Transverse colon (tissue), 4 donors: ENCODE results near the gene CLDN16. TPM values are rescaled to one million over a fixed set of nuclear protein-coding genes. Genes with fewer than 3 reads are reported as not detected.

Experiments
- DNase-seq: peaks from one replicate; pipeline ENCODE4 v3.0.0-alpha.2; 2019
- H3K27ac ChIP-seq, 4 donors: fragments of 200-600 bp; sonication (generic); 2 replicates each; pipeline ENCODE4 v1.5.1; 2016 to 2018; ENCODE audit warnings: inconsistent platforms in 4 of 4
- H3K27me3 ChIP-seq: fragments of 200-600 bp; sonication (generic); 2 replicates; pipeline ENCODE4 v1.5.1; 2017; ENCODE audit warnings: inconsistent platforms
- H3K36me3 ChIP-seq, 4 donors: fragments of 200-600 bp; sonication (generic); 2 replicates each; pipeline ENCODE4 v1.5.1; 2017 to 2019; ENCODE audit warnings: inconsistent platforms in 4 of 4
- H3K4me1 ChIP-seq, 4 donors: fragments of 200-600 bp; sonication (generic); 2 replicates each; pipeline ENCODE4 v1.5.1; 2017 to 2020; ENCODE audit warnings: inconsistent platforms in 4 of 4
- H3K4me3 ChIP-seq, 4 donors: fragments of 200-600 bp; sonication (generic); 1 replicate in 1 of 4; 2 replicates in 3 of 4; pipeline versions ENCODE4 v1.5.1 to v1.6.1; 2017 to 2019; ENCODE audit warnings: inconsistent platforms in 4 of 4
- H3K9me3 ChIP-seq, 2 donors: fragments of 200-600 bp; sonication (generic); 2 replicates each; pipeline ENCODE4 v1.5.1; 2017 to 2019; ENCODE audit warnings: inconsistent platforms in 2 of 2
- EP300 ChIP-seq: sonication (generic); formaldehyde crosslinking; IDR thresholded peaks from one replicate; pipeline ENCODE4 v1.6.1; 2017; ENCODE audit warnings: antibody characterized with exemption, low read depth
- POLR2A ChIP-seq: fragments of 450-650 bp; IDR thresholded peaks from one replicate; pipeline ENCODE4 v1.6.1; 2016; ENCODE audit warnings: antibody characterized with exemption, mild to moderate bottlenecking, moderate library complexity
- POLR2AphosphoS5 ChIP-seq, 3 donors: sonication (generic); formaldehyde crosslinking; IDR thresholded peaks; one replicate each; pipeline ENCODE4 v1.6.1; 2016; ENCODE audit warnings: antibody characterized with exemption in 3 of 3
- WGBS, 2 donors: methylation state at CpG; one replicate each; pipeline ENCODE4 v1.1.5; 2018; ENCODE audit warnings: low coverage in 1 of 2; 5-methylcytosine and 5-hydroxymethylcytosine counted together
- in situ Hi-C, 4 donors: fragments of 200-750 bp; cut with MboI; loops; one replicate each; pipeline versions ENCODE4 v1.15.0 to v1.15.1; 2017; ENCODE audit warnings: low sequenced_read_pairs in 3 of 4, low pct_ligation_motif_present in 1 of 4, low pct_unique_long_range_greater_than_20kb in 1 of 4
- intact Hi-C: fragments of 100-400 bp; cut with DNase I; formaldehyde crosslinking; loops from one replicate; pipeline ENCODE4 v1.15.1; 2023; ENCODE audit warnings: low total_unique reads
- total RNA-seq, 4 donors: library from RNA; depleted of rRNA; stranded (reverse); fragments of >200 nt; gene quantifications; one replicate each; pipeline ENCODE4 v1.1.0, GENCODE V29; 2016
- TF ChIP-seq, protein P1 (sequence below), 5 experiments: fragments of 200-600 bp in 3 of 5; fragments of 450-650 bp in 2 of 5; sonication (generic) in 3 of 5; IDR thresholded peaks; 1 replicate in 2 of 5; 2 replicates in 3 of 5; pipeline ENCODE4 v1.5.1; 2016 to 2017; ENCODE audit warnings: antibody characterized with exemption in 5 of 5, inconsistent platforms in 3 of 5, mild to moderate bottlenecking in 2 of 5, moderate library complexity in 1 of 5

Gene CLDN16
- total RNA-seq, 4 donors from 2014 or later, result not detected

- Histone ChIP-seq H3K27ac (no peak overlapping the region), H3K36me3 (no peaks in the 10 kb centered on the region), H3K27me3 (no peaks in the 10 kb centered on the region), H3K9me3 (no peaks in the 10 kb centered on the region), H3K4me1 (peaks cover 0 to 1% (median 0%) of the 10 kb centered on the region in 4 donors), H3K4me3 (no peak overlapping the region)
- in situ Hi-C loops, result loop anchor here in 1 of 4 donors (25.0 kb wide), 2 partner anchors 108 to 467 kb away; no protein-coding TSS in a partner anchor
- TF ChIP-seq POLR2A (no peak), EP300 (no peak), POLR2AphosphoS5 (IDR thresholded peaks at IDR 0.05) (no peak)
- TF ChIP-seq, protein P1, sequence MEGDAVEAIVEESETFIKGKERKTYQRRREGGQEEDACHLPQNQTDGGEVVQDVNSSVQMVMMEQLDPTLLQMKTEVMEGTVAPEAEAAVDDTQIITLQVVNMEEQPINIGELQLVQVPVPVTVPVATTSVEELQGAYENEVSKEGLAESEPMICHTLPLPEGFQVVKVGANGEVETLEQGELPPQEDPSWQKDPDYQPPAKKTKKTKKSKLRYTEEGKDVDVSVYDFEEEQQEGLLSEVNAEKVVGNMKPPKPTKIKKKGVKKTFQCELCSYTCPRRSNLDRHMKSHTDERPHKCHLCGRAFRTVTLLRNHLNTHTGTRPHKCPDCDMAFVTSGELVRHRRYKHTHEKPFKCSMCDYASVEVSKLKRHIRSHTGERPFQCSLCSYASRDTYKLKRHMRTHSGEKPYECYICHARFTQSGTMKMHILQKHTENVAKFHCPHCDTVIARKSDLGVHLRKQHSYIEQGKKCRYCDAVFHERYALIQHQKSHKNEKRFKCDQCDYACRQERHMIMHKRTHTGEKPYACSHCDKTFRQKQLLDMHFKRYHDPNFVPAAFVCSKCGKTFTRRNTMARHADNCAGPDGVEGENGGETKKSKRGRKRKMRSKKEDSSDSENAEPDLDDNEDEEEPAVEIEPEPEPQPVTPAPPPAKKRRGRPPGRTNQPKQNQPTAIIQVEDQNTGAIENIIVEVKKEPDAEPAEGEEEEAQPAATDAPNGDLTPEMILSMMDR (IDR thresholded peaks at IDR 0.05), result no peak
- intact Hi-C loops, result no loop called here
- 91 to 100% methylated on average over 2 of the region's 2 CpGs for WGBS, 2 donors
- DNase-seq, result no peak
These were observed 41.7 kb downstream of the CLDN16 start for GRCh38 chr3:190429681-190430080.

DNA sequence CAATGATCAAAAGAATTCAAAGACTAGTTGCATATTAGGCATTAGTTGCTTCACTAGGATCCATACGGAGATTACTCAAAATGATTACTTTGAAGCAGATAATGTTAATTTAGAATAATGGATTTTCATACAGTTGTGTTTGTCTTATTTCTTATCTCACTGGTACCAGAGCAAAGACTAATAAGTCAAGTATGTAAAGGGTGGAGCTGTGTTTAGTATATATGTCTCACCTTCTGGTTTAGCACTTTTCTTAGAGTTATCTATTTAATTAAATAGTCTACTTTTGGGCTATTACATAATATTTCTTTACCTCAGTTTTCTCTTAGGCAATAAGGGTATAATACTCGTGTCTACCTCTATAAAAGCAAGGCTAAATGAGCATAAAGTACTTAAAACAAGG is 42.9 kb downstream of the CLDN16 start:
- TF ChIP-seq, protein P1 (IDR thresholded peaks at IDR 0.05), result no peak
- TF ChIP-seq POLR2A, result no peak
- WGBS, 2 donors, result 62 to 75% methylated on average over 2 of the region's 2 CpGs
- no peak overlapping the region for H3K27ac ChIP-seq
- intact Hi-C loops, result no loop called here
- no peak overlapping the region for H3K4me3 ChIP-seq
- DNase-seq, result no peak
- H3K9me3 ChIP-seq, result no peaks in the 10 kb centered on the region
- in situ Hi-C loops, result loop anchor here in 1 of 4 donors (25.0 kb wide), 2 partner anchors 106 to 469 kb away; no protein-coding TSS in a partner anchor
- H3K36me3 ChIP-seq, result no peaks in the 10 kb centered on the region
- no peaks in the 10 kb centered on the region for H3K27me3 ChIP-seq
- no peaks in the 10 kb centered on the region for H3K4me1 ChIP-seq

DNA sequence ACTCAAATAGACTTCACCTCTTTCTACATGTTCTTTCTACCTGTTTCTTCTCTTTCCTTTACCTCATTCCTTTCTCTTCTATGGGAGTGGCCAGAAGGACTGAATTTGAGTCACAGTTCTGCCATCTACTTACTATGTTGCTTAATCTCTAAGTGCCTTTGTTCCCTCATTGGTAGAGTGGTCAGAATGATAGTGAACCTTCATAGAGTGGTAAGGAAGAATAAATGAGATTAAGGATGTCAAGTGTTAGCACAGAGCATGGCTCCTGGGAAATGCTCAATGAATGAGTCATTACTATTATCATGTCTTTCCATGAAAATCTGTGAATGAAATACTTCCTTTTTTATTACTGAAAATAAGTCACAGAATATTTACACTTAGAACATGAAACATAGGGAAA is 44.3 kb downstream of the CLDN16 start:
- Histone ChIP-seq H3K27ac (no peak overlapping the region), H3K27me3 (no peaks in the 10 kb centered on the region), H3K4me3 (no peak overlapping the region), H3K9me3 (no peaks in the 10 kb centered on the region), H3K36me3 (no peaks in the 10 kb centered on the region), H3K4me1 (no peaks in the 10 kb centered on the region)
- intact Hi-C loops (no loop called here), in situ Hi-C loops (loop anchor here in 1 of 4 donors (25.0 kb wide), 2 partner anchors 105 to 470 kb away; no protein-coding TSS in a partner anchor)
- DNase-seq, result no peak
- TF ChIP-seq, protein P1 (IDR thresholded peaks at IDR 0.05), result no peak
- TF ChIP-seq EP300, result no peak
- TF ChIP-seq POLR2AphosphoS5 (IDR thresholded peaks at IDR 0.05), result no peak
- TF ChIP-seq POLR2A, result no peak

GRCh38 chr3:190433626-190434025 is 45.7 kb downstream of the CLDN16 start:
- no peak for DNase-seq

More at GRCh38 chr3:190433626-190434025, 45.7 kb downstream of the CLDN16 start:
- H3K27ac ChIP-seq, result no peak overlapping the region
- TF ChIP-seq POLR2AphosphoS5 (IDR thresholded peaks at IDR 0.05) (no peak), EP300 (no peak), POLR2A (no peak)
- TF ChIP-seq, protein P1 (IDR thresholded peaks at IDR 0.05), result no peak
- H3K27me3 ChIP-seq, result no peaks in the 10 kb centered on the region
- 73 to 88% methylated on average over 2 to 4 of the region's 4 CpGs for WGBS, 2 donors
- intact Hi-C loops, result no loop called here
- in situ Hi-C loops, result loop anchor here in 1 of 4 donors (25.0 kb wide), 2 partner anchors 104 to 471 kb away; no protein-coding TSS in a partner anchor
- H3K4me1 ChIP-seq, result no peaks in the 10 kb centered on the region
- no peak overlapping the region for H3K4me3 ChIP-seq
- no peaks in the 10 kb centered on the region for H3K36me3 ChIP-seq
- H3K9me3 ChIP-seq, result no peaks in the 10 kb centered on the region
